IMR-90 (cell line): ENCODE results near the gene PRMT1. TPM values are rescaled to one million over a fixed set of nuclear protein-coding genes. Genes with fewer than 3 reads are reported as not detected.

ENCODE experiments used
- ATAC-seq: fragments of 200-7000 bp; cut with Tn5 transposase; 2 replicates; pipeline ENCODE4 v1.9.1; 2020; ENCODE audit warnings: low read depth, mild to moderate bottlenecking, moderate library complexity
- BruUV-seq: library from RNA; stranded (reverse); fragments of 400-500 nt; replicated peaks from 2 replicates; lab custom pipeline; 2021; lab: Mats Ljungman, UMichigan
- CTCF ChIA-PET: fragments of 300-600 bp; formaldehyde crosslinking; extraction: SDS; loops from one replicate; lab custom pipeline; 2021; ENCODE audit warnings: antibody characterized with exemption; lab: Yijun Ruan, JAX
- POLR2A ChIA-PET: fragments of 300-600 bp; sonication (Branson Sonifier 250); formaldehyde crosslinking; loops from one replicate; lab custom pipeline; 2022; ENCODE audit warnings: antibody characterized with exemption; ENCODE audit not compliant: unreplicated experiment; lab: Charles Lee
- DNase-seq: peaks from one replicate; pipeline ENCODE4 v3.0.0; 2013
- H2AFZ ChIP-seq: replicated peaks from 2 replicates; pipeline ENCODE3; 2013; ENCODE audit warnings: low read length, mild to moderate bottlenecking; ENCODE audit not compliant: poor library complexity
- H2AK5ac ChIP-seq: 2 replicates; pipeline ENCODE4 v1.6.1; 2013; ENCODE audit warnings: low read depth, low read length, inconsistent platforms
- H2AK9ac ChIP-seq: replicated peaks from 2 replicates; pipeline ENCODE3; 2013; ENCODE audit warnings: mild to moderate bottlenecking, low read depth, low read length, moderate library complexity; ENCODE audit not compliant: poor library complexity
- H2BK120ac ChIP-seq: 2 replicates; pipeline ENCODE4 v1.6.1; 2013; ENCODE audit warnings: low read depth, low read length, inconsistent platforms
- H2BK15ac ChIP-seq: 3 replicates; pipeline ENCODE4 v1.6.1; 2013; ENCODE audit warnings: low read depth, low read length, inconsistent platforms
- H2BK20ac ChIP-seq: 2 replicates; pipeline ENCODE4 v1.6.1; 2013; ENCODE audit warnings: low read depth, mild to moderate bottlenecking, inconsistent platforms, low read length, moderate library complexity
- H2BK5ac ChIP-seq: 2 replicates; pipeline ENCODE4 v1.6.1; 2013; ENCODE audit warnings: mild to moderate bottlenecking, low read depth, low read length, inconsistent platforms; ENCODE audit not compliant: poor library complexity, severe bottlenecking
- H3K14ac ChIP-seq: replicated peaks from 2 replicates; pipeline ENCODE4 v1.6.1; 2013; ENCODE audit warnings: low read depth, low read length, inconsistent platforms
- H3K18ac ChIP-seq: 2 replicates; pipeline ENCODE4 v1.6.1; 2013; ENCODE audit warnings: low read depth, low read length, control low read depth
- H3K23ac ChIP-seq: 2 replicates; pipeline ENCODE4 v1.6.1; 2013; ENCODE audit warnings: low read depth, low read length, inconsistent platforms
- H3K27ac ChIP-seq: 2 replicates; pipeline ENCODE4 v1.5.1; 2013; ENCODE audit warnings: mild to moderate bottlenecking, control low read depth, low read length; ENCODE audit not compliant: insufficient read depth
- H3K27me3 ChIP-seq: 2 replicates; pipeline ENCODE4 v1.6.1; 2013; ENCODE audit warnings: low read length; ENCODE audit not compliant: control insufficient read depth, insufficient read depth
- H3K36me3 ChIP-seq: 2 replicates; pipeline ENCODE4 v1.6.1; 2013; ENCODE audit warnings: low read length, mixed read lengths; ENCODE audit not compliant: control insufficient read depth, insufficient read depth
- H3K4ac ChIP-seq: 2 replicates; pipeline ENCODE4 v1.6.1; 2013; ENCODE audit warnings: low read depth, low read length, inconsistent platforms
- H3K4me1 ChIP-seq: 2 replicates; pipeline ENCODE4 v1.6.1; 2013; ENCODE audit warnings: low read length, mixed read lengths; ENCODE audit not compliant: control insufficient read depth, insufficient read depth
- H3K4me2 ChIP-seq: 2 replicates; pipeline ENCODE4 v1.6.1; 2013; ENCODE audit warnings: low read depth, mild to moderate bottlenecking, control low read depth, low read length, moderate library complexity
- H3K4me3 ChIP-seq: 2 replicates; pipeline ENCODE4 v1.5.1; 2013; ENCODE audit warnings: low read depth, mild to moderate bottlenecking, control low read depth, low read length, moderate library complexity; ENCODE audit not compliant: insufficient read depth
- H3K56ac ChIP-seq: 2 replicates; pipeline ENCODE4 v1.6.1; 2013; ENCODE audit warnings: low read length, inconsistent platforms; ENCODE audit not compliant: insufficient read depth; ENCODE audit errors: extremely low read depth
- H3K79me1 ChIP-seq, 2 experiments: 2 replicates each; pipeline ENCODE4 v1.6.1; 2013; ENCODE audit warnings: low read length in 2 of 2, inconsistent platforms in 1 of 2, low read depth in 1 of 2
- H3K9ac ChIP-seq: 2 replicates; pipeline ENCODE4 v1.6.1; 2013; ENCODE audit warnings: low read depth, low read length, control low read depth
- H3K9me1 ChIP-seq: 2 replicates; pipeline ENCODE4 v1.6.1; 2013; ENCODE audit warnings: low read length, inconsistent platforms; ENCODE audit not compliant: insufficient read depth
- H3K9me3 ChIP-seq: 2 replicates; pipeline ENCODE4 v1.6.1; 2013; ENCODE audit warnings: low read length; ENCODE audit not compliant: control insufficient read depth, insufficient read depth
- H4K20me1 ChIP-seq: 2 replicates; pipeline ENCODE4 v1.6.1; 2013; ENCODE audit warnings: low read length, inconsistent platforms; ENCODE audit not compliant: insufficient read depth
- H4K5ac ChIP-seq: 2 replicates; pipeline ENCODE4 v1.6.1; 2013; ENCODE audit warnings: mild to moderate bottlenecking, low read depth, low read length, control low read depth
- H4K8ac ChIP-seq, 2 experiments: 2 replicates each; pipeline ENCODE4 v1.6.1; 2013; ENCODE audit warnings: low read depth in 2 of 2, low read length in 2 of 2, control low read depth in 1 of 2, inconsistent platforms in 1 of 2
- H4K91ac ChIP-seq: 2 replicates; pipeline ENCODE4 v1.6.1; 2013; ENCODE audit warnings: low read depth, low read length, inconsistent platforms; ENCODE audit not compliant: insufficient read depth
- BHLHE40 ChIP-seq: fragments of 150-350 bp; IDR thresholded peaks from 2 replicates; pipeline ENCODE4 v1.6.1; 2016; ENCODE audit warnings: mild to moderate bottlenecking, low read depth, low read length
- MXI1 ChIP-seq: IDR thresholded peaks from 2 replicates; pipeline ENCODE4 v1.6.1; 2012; ENCODE audit warnings: low read depth, mild to moderate bottlenecking, low read length, moderate library complexity, borderline replicate concordance
- NFE2L2 ChIP-seq: fragments of 150-350 bp; IDR thresholded peaks from 2 replicates; pipeline ENCODE4 v1.6.1; 2016; ENCODE audit warnings: low read depth, mild to moderate bottlenecking, low read length
- POLR2A ChIP-seq: IDR thresholded peaks from 2 replicates; pipeline ENCODE4 v1.6.1; 2012; ENCODE audit warnings: mild to moderate bottlenecking, low read depth, low read length
- RAD21 ChIP-seq: IDR thresholded peaks from 2 replicates; pipeline ENCODE4 v1.6.1; 2012; ENCODE audit warnings: low read length, improper control_type of control experiment
- RCOR1 ChIP-seq: IDR thresholded peaks from 2 replicates; pipeline ENCODE4 v1.6.1; 2012; ENCODE audit warnings: mild to moderate bottlenecking, low read length, improper control_type of control experiment; ENCODE audit not compliant: insufficient replicate concordance
- SMC3 ChIP-seq: fragments of 150-350 bp; IDR thresholded peaks from 2 replicates; pipeline ENCODE4 v1.6.1; 2016; ENCODE audit warnings: low read depth, mild to moderate bottlenecking, antibody characterized with exemption, low read length, moderate library complexity
- WGBS, 2 experiments: methylation state at CpG; one replicate each; pipeline versions ENCODE4 v1.1.5 to v1.1.7; 2013; ENCODE audit warnings: missing lambda C conversion rate in 2 of 2; ENCODE audit not compliant: insufficient read length in 1 of 2; ENCODE audit errors: extremely low coverage in 2 of 2; 5-methylcytosine and 5-hydroxymethylcytosine counted together
- dilution Hi-C: fragments of 300-500 bp; cut with HindIII; formaldehyde crosslinking; loops from one replicate; pipeline ENCODE4 v1.14.3; 2018; ENCODE audit warnings: low sequenced_read_pairs; ENCODE audit not compliant: unreplicated experiment
- in situ Hi-C: fragments of 300-500 bp; cut with MboI; formaldehyde crosslinking; loops from 3 replicates; pipeline ENCODE4 v1.14.3; 2019; ENCODE audit warnings: low sequenced_read_pairs, inconsistent platforms, mixed read lengths
- intact Hi-C: fragments of 100-400 bp; cut with micrococcal nuclease; formaldehyde crosslinking; loops from 2 replicates; pipeline ENCODE4 v1.10.0; 2022
- polyA plus RNA-seq, 3 experiments: library from polyadenylated mRNA; depleted of rRNA; stranded (reverse); fragments of >200 nt; gene quantifications; 2 replicates each; pipeline ENCODE4 v1.2.3, GENCODE V29; 2012; ENCODE audit warnings: low replicate concordance in 1 of 3
- total RNA-seq: library from RNA; depleted of rRNA; stranded (reverse); fragments of >200 nt; gene quantifications from 2 replicates; pipeline ENCODE4 v1.2.3, GENCODE V29; 2012
- TF ChIP-seq, protein P1 (sequence below): fragments of 150-350 bp; IDR thresholded peaks from 2 replicates; pipeline ENCODE4 v1.6.1; 2017; ENCODE audit warnings: mild to moderate bottlenecking, antibody characterized with exemption, low read length, low read depth
- TF ChIP-seq, protein P2 (sequence below): conservative IDR thresholded peaks from 2 replicates; pipeline ENCODE4 v1.5.1; 2012; ENCODE audit warnings: mild to moderate bottlenecking, low read depth, low read length, improper control_type of control experiment

PRMT1 gene
- total and polyA plus RNA-seq, 2 of the 4 experiments (the other 2 are of a cell fraction), result 497 to 840 TPM

DNA sequence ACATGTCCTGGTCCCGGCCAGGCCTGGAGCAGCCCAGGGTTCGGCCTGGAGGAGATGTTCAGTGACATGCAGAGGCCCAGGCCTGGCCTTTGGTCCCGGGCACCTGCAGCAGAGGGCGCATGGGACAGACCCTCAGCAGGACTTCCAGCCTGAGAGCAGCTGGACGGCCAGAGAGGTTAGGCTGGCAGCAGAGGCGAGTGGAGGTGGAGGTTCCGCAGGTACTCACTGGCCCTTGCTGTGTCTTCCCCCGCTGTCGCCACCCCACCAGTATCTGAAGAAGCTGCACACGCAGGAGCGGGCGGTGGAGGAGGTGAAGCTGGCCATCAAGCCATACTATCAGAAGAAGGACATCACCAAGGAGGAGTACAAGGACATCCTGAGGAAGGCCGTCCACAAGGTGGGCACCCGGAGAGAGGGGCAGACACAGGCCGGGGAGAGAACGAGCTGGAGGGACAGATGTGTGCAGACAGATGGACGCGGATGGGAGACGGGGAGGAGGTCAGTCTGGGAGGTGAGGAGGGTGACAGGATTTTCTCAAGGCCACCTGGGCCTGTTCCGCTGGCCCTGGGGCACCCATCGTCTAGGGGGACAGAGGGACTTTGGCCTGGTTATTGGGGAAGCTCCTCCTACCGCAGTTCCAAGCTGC lies 19.5 kb upstream of the PRMT1 start:
- no peak overlapping the region for H3K9ac ChIP-seq
- H3K4ac ChIP-seq, result no peak overlapping the region
- H3K18ac ChIP-seq, result no peak overlapping the region
- H3K9me3 ChIP-seq, result no peaks in the 10 kb centered on the region
- TF ChIP-seq MXI1 (no peak), RAD21 (no peak), RCOR1 (no peak), BHLHE40 (no peak), NFE2L2 (no peak), SMC3 (no peak), POLR2A (no peak)
- TF ChIP-seq, protein P1, sequence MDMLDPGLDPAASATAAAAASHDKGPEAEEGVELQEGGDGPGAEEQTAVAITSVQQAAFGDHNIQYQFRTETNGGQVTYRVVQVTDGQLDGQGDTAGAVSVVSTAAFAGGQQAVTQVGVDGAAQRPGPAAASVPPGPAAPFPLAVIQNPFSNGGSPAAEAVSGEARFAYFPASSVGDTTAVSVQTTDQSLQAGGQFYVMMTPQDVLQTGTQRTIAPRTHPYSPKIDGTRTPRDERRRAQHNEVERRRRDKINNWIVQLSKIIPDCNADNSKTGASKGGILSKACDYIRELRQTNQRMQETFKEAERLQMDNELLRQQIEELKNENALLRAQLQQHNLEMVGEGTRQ, result no peak
- TF ChIP-seq, protein P2, sequence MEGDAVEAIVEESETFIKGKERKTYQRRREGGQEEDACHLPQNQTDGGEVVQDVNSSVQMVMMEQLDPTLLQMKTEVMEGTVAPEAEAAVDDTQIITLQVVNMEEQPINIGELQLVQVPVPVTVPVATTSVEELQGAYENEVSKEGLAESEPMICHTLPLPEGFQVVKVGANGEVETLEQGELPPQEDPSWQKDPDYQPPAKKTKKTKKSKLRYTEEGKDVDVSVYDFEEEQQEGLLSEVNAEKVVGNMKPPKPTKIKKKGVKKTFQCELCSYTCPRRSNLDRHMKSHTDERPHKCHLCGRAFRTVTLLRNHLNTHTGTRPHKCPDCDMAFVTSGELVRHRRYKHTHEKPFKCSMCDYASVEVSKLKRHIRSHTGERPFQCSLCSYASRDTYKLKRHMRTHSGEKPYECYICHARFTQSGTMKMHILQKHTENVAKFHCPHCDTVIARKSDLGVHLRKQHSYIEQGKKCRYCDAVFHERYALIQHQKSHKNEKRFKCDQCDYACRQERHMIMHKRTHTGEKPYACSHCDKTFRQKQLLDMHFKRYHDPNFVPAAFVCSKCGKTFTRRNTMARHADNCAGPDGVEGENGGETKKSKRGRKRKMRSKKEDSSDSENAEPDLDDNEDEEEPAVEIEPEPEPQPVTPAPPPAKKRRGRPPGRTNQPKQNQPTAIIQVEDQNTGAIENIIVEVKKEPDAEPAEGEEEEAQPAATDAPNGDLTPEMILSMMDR, result no peak
- no peak overlapping the region for H2BK20ac ChIP-seq
- no peak overlapping the region for H2BK120ac ChIP-seq
- H3K23ac ChIP-seq, result no peak overlapping the region
- dilution Hi-C loops, result no loop called here
- no peak overlapping the region for H2BK5ac ChIP-seq
- intact Hi-C loops, result no loop called here
- no peak overlapping the region for H3K4me2 ChIP-seq
- DNase-seq (no peak), ATAC-seq (no peak)
- no peak overlapping the region for H4K91ac ChIP-seq
- H3K4me1 ChIP-seq, result no peaks in the 10 kb centered on the region
- H3K27me3 ChIP-seq, result no peaks in the 10 kb centered on the region
- 98% methylated on average over 15 of the region's 22 CpGs; no CpG with 5 or more reads in 1 of the 2 experiments for WGBS, 2 experiments
- H3K27ac ChIP-seq, result no peak overlapping the region
- peaks cover 33% of the 10 kb centered on the region for H4K20me1 ChIP-seq
- CTCF ChIA-PET, result no interaction called here
- H2AK5ac ChIP-seq, result no peak overlapping the region
- no peaks in the 10 kb centered on the region for H3K9me1 ChIP-seq
- no peak overlapping the region for H3K4me3 ChIP-seq
- H2BK15ac ChIP-seq, result no peak overlapping the region
- H3K36me3 ChIP-seq, result peaks cover 83% of the 10 kb centered on the region
- in situ Hi-C loops, result no loop called here
- POLR2A ChIA-PET, result interaction anchor here (1.0 kb wide), 1 partner anchor 19 kb away, joined by 4 read pairs; no protein-coding TSS in a partner anchor
- no peak overlapping the region for H3K14ac ChIP-seq
- peaks cover 12 to 48% of the 10 kb centered on the region in 2 experiments; a peak in 2 of 4 replicates for H3K79me1 ChIP-seq
- no peak overlapping the region for H2AFZ ChIP-seq
- no peak overlapping the region for H4K5ac ChIP-seq
- no peak overlapping the region for H4K8ac ChIP-seq
- BruUV-seq, result no TSS peak
- no peak overlapping the region for H3K56ac ChIP-seq
- H2AK9ac ChIP-seq, result no peak overlapping the region
